Stimulated activated CD4-positive, alpha-beta T cell treated with anti-CD3 and anti-CD28 coated beads, Interleukin-1b, Interleukin-23, amount 100 ng/mL, for 4 hours (primary cell): ENCODE results near the gene FKBP11.

Source experiments
- DNase-seq, 2 donors: peaks; one replicate each; pipeline ENCODE4 v3.0.0-alpha.2; 2020; ENCODE audit warnings: low read depth in 2 of 2

Gene FKBP11

DNA sequence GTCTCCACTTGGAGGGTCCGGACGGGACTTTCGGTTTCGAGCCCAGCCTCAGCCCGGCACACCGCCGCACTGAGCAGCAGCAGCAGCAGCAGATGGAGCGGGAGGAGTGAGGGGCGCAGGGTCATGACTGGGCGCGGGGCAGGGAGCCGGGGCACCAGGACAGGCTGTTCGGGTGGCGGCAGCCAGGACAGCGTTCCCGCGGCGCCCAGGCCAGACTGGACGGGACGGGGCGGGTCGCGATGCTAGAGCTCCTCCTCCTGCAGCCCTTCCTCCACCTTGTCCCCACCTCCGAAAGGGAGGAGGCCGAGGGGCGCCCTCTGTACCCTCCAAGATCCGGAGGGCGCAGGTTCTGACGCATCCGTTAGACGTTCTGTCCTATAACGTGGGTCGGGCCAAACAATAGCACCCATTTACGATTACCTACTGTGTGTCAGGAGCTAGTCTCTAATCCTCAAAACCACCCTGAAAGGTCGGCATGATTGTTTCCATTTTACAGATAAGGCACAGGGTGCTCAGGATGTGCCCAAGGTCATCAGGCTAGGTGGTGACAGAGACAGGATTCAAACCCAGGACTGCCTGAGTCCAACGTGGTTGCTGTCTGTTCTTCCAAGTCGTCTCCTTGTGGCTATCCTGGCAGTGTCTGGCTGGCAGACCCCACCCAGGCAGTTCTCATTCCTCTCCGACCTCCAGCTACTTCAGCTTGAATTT is at the start of gene FKBP11:
Gene FKBP11 (minus strand): TSS at position 189 of the 708 bp plus-strand sequence. CDS start 64 bp downstream, at position 125.
- DNase-seq: peak; percentile 69

DNA sequence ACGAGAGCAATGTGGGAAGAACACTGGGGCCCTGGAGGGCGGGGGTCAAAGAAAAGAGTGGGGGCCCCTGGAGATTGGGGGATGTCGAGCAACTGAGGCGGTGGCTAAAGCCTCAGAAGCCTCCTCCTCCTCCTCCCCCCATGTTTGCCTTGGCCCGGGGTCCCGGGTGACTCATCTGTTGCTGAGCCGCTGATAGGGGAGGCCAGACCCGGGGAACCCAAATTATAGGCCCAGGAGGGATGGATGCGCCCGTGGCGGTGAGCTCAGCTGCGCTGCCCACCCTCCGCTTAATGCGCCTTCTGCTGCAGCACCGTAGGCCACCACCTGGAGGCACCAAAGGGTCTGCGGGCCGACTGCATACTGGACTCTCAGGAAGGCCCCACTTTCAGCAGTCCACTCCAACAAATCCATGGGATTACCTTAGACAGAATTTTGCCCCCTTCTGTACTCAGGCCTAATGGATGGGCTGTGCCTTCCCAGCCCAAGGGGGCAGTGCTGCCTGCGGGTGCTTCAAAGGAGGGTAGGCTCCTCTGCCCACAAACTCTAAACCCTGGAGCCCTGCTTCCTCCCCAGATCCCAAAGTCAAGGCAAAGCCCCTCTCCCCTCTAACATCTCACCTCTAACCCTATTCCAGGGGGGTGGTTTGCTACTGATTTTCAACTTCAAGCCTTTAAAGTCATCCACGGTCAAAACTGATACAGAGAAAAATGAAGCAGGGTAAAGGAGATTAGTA is 48.8 kb upstream of the FKBP11 start:
- DNase-seq: no peak

DNA sequence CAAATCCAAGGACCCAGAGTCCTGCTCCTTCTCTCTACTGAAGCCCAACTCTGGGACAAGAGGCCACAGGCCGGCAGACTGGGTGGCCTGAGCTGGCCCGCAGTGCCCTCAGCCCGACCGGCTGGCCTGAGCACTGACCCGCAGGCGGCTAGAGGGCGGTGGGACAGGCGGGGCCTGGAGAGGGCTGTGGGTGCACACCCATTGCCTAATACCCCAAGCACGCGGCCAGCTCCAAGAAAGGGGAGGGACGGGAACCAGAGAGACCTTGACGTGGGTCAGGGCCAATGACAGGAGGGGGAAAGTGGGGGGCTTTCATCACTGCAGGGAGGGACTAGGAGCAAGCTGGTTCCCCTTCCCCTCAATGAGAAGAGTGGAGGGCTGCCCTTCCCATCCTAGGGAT is 48.2 kb upstream of the FKBP11 start:
- DNase-seq: no peak

DNA sequence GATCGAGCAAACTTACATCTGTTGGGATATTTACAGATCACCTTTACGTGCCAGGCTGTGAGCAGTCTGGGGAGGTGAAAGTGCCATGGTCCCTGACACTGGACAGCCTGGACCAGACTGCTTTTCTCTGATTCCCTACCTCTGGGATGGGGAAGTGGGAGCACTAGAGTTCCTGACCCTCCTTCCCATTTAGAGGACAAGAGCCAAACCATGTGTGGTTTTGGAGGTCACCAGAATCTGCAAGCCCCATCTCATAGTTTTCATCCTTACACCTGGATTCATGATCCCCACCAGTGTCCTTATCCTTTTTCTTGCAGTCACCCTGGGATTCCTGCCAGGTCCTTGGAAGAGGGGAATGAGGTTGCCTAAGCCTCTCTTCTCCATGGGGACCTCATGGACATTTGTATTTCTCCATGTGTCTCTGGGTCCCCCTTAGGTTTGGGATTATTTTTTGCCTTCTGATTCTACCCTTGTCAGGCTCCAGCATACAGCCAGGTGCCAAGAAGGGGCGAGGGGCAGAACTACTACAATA is 47.7 kb upstream of the FKBP11 start:
- DNase-seq: no peak

DNA sequence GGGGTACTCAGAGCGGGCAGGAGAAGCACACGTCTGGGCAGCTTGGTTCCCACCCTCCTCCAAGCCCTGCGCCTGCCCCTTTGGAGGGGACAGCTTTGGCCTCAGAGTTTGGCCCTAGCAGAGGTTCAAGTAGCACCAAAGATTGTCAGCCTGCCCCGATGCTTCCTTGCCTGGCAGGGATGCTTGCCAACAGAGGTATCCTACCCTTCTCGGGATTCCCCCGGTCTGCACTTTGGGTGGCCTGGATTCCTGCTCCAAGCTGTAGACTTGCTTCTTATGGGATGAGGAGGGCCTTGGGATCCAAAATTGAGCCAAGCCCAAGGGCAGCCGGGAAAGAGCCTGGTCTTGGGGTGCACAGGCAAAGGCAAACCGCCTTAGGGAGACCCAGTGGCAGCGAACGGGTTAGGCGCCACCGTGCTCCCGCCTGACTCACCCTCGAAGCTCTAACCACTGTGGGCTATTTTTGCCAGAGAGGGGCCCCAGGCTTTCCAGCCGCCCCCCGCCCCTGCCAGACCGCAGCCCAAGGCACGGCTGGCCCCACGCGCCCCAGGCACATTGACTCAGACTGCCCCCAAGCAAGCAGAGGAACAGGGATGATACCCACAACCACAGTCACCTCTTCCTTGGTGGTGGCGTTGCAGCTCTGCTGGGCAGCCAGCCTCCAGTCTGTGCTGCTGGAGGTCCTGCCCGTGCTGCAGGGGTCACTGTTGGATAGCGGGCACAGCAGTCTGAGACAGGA is 47.1 kb upstream of the FKBP11 start:
- DNase-seq: no peak

DNA sequence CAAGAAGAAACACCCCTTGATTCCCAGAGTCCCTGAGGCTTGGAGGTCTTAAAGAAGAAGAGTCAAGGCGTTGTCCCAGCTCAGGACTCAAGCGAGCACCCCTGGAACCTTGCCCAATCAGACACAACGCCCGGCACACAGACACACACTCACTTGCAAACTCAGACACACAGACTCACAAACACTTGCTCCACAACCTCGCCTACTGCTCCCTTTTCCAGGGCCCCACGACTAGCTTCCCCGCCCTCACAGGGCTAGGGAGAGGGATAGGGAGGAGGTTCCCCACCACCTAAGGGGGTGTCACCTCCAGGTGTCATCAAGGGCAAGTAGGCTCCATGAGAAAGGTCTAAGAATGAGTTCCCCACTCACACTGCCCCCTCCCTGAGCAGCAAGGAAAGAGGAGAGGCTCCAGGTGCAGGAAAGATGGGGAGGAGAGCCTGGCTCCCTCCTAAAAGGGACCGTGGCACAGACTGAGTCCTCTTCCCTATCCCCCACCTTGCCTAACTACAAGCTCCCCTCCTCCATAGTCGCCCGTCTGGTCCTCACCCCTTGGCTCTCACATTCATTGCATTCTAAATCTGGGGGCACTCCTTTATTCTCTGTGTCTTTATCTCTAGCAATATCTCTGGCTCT is 45.5 kb upstream of the FKBP11 start:
- DNase-seq: no peak

DNA sequence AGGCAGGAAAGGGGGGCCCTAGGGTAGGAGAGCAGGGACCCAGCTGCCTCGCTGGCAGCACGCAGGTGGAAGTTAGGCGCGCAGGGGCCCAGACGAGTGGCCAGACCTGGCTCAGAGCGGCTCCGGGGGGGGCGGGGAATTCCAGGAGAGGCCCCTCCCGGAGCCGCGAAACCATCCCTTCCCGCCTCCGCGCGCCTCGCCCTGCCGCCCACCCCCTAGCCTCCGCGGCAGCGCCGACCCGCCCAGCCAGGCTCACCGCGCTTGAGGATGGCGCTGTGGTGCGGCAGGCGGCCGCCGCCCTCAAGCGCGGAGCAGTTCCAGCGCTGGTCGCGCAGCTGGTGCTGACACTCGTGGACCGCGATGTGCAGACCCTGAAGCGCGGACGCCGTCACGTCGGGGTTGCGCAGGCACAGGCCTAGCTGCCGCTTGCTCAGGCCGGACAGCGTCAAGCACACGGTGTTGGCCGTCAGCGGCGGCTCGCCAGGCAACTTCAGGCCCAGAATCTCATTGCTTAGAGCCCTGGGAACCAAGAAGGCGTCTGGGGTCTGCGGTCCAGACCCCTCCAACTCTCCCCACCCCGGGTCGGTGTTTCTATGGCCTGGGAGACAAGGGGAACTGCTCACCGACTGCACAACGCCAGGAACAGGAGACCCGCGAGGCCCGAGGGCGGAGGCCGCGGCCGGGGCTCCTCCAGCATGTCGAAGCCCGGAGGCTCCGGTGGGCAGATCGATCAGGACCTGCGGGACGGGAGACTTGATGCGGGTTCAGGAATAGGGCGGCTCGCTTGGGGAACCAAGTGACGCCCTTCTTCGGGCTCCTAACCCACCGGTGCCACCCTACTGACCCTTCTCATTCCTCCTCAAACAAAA is 44.8 kb upstream of the FKBP11 start:
- peak in 1 of 2 donors; percentile 54 for DNase-seq

DNA sequence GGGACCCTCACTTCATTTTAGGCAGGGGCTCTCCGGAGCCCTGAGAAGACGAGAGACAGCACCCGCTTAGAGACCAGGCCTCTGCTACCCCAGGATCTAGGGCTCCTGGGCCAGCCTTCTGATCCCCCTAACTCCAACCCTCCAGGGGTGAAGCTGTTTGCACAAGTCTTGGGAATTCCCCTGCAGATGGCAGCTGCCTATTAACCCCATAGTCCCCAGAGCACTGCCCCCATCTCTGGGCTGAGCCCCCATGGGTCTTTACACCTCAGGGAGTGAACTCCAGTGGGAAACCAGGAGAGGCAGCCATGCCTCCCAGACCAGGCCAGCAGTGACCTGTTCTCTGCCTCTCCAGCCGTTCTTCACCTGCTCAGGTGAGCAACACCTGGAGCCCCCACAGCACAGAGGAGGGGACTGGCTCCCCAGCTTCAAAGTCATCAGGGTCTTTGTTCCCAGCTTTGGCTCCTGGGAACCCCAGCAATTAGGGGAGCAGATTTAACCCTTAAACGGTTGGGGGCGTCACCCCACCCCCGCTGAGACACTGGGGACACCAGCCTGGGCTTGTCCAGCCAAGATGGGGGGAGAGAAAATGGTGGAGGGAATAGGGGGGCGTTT is 44.0 kb upstream of the FKBP11 start:
- DNase-seq: no peak

DNA sequence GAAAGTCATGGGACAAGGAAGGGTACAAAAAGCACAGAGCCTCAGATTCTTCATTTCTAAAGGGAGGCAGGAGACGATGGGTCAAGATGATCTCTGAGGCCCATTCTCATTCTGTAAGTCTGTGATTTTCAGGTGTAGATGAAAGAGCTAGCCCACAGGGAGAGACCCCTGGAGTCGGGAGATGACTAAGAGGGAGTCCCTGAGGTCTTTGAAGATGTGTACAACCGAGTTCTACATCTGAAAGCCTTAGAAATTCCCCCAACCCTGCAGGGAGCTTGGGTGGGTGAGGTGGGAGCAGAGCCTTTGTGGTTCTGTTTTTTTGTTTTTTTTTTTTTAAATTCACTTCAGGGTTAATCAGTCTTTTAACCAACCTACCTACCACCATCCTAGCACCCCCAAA is 43.2 kb upstream of the FKBP11 start:
- DNase-seq: no peak

DNA sequence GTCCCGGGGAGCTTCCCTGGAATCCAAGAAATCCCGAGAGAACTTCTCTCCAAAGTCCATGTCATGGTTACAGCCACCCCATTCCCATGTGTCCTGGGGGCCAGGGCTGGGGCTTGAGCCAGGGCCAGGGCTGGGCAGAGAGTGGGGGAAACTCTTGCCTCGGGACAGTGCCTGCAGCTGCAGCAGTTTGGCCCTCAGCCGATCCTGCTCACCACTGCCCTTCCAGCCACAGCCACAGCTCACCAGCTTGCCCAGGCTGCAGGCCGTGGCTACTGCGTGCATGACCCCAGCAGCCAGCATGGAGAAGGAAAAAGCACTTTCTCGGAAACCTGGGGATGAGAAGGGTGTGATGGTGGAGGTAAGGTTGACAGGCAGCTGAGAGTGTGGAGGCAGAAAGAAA is 42.7 kb upstream of the FKBP11 start:
- no peak for DNase-seq

DNA sequence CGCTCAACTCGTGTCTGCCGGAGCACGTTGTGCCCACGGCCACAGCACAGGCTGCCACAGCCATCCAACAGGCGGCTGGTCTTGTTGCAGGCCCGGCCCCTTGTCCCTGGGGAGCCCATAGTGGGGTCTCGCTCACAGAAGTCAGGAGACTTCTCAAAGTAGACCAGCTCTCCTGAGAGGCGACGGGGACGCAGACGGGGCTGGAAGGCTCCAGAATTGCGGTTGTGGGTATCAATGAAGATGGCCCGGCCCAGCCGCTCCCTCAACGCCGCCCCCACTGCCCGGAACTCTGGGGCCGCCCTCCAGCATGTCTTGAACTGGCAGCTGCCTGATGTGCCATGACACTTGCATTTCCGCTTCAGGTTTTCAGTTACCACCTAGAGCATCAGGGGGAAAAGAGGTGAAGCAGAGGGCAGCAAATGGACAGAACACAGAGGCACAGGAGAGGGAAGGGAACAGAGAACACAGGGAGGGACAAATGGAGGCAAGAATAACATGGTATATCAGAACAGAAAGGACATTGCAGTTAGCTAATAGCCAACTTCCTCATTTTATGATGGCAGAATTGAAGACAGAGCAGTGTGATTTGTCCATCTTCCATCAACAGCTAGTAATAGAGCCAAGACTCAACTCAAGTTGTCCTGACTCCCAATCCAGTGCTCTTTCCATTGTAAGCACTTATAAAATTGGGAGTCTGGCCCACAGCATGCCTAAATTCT is 41.0 kb upstream of the FKBP11 start:
- no peak for DNase-seq

DNA sequence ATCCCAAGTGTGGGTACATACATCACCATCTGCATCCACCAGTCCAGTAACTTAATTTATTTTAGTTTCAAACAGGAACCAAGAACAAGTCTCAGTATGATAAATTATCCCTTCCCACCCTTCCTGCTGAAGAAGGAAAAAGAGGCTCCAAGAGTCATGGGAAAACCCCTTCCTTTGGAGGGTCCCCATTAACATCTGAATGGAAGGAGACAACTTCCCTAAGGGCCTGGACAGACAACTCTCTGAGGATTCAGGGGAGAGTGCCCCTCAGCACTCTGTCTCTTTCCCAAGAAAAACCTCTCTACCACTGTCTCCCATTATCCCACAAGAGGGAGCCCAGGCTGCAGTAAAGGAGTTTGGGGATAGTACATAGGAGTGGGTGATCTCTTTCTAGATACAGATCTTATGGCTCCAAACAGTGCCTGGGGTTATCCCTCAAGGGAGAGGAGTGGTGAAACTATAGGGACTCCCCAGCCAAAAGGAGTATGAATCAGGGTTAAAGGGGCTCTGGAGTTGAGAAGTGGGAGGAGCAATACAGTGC is 40.1 kb upstream of the FKBP11 start:
- no peak for DNase-seq

DNA sequence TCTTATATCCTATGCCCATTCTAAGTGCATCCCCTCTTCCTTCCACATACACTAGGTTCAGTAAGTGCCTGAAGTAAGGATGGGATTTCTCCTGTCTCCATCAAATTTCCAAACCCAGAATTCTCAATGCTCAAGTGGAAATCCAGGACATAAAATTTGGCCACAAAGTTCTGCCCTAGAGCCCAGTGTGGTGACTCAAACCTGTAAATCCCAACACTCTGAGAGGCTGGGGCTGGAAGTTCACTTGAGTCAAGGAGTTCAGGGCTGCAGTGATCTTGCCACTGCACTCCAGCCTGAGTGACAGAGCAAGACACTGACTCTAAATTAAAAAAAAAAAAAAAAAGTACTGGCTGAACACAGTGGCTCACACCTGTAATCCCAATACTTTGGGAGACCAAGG is 36.5 kb upstream of the FKBP11 start:
- DNase-seq: no peak

DNA sequence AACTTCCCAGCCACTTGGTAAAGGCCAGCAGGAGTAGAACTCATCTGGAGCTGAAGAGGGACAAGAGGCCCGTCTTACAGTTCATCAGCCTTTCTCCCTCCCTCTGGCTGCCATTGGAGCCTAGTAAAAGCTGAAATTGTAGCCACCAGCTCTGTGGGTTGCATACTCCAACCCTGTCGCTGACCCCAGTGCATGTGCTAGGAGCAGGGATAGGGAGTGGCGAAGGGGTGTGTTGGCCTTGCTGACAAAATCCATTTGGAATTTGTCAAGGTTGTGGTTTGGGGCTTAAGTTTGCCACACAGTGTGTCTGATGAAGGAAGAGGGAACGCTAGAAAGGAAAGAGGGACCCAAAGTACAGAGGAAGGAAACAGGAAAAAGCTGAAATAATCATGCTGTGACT is 36.0 kb upstream of the FKBP11 start:
- no peak for DNase-seq

DNA sequence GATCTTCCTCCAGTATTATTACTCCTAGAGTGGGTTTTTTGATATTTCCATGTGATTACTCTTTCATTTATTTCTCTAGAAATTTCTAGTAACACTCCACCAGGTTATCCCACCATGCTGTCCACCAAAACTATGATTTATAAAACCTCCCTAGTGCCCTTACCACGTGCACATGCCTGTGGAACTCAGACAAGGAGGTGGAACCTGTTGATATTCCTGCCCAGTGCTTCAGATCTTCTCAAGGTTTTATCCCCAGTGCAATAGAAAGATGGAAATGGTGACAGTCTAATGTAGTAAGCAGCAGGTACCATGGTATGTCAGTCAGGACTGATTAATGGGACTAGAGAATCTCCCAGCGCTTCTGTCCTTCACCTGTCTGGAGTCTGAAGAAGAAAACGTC is 35.5 kb upstream of the FKBP11 start:
- no peak for DNase-seq

DNA sequence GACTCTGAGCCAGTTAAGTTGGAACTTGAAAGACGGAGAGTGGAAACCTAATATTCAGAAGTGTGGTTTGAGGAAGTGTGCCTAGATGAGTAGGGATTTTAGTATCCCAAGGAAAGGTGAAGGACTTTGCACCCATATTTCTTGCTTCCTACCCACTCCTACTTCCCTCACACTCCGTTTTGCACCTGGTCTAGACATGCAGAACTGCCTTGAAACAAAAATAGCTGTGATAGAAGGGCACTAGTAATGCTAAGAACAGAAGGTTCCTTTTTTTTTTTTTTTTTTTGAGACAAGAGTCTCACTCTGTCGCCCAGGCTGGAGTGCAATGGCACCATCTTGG is 32.7 kb upstream of the FKBP11 start:
- DNase-seq: no peak

DNA sequence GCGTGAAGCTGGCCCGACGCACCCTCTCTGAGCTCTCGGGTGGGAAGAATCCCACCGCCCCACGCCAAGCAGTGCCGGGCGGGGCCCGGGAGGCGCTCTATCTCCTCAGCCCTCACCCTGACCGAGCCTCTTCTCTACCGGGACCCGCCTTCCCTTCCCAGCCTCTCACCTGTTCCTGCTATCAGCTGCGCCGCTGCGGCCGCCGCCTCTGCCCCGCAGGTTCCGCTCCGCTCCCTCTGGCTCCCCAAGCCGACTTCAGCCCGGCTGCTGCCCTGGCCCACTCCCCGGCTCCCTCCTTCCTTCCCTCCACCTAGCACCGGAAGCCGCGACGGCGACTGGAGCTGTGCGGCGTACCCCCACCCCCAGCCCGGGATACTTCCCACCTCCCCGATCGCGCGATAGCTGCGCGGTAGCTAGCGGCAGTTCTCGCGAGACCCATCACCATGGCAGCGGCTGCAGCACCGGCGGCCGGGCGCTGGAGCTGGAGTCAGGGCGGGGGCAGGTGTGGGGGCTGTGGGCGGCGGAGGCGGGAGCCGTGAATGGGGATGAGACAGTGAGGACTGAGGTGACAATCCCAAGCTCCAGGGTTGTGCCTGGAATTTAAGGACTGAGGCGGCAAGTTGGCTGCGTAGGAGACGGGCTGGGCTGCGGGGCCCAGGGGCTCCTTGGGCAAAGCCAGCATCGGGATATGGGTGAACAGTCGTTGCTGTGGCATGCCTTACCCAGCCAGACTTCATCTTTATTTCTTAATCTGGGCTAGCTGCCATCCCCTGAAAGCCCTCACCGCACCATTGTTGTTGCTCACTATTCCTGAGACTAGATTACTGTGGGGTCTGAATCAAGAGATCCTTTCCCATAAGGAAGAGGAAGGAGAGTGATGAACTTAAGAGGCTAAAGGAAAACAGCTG is 32.1 kb upstream of the FKBP11 start, which contains the start of gene ARF3:
Gene ARF3 (minus strand): TSS at position 347 of the 908 bp plus-strand sequence. CDS start 16,392 bp downstream, outside the sequence.
- peak; percentile 87 to 89 for DNase-seq
